NCI-H2029 (cell line): Measurements from ENCODE around the gene LPIN1.
"Not testable (repeated sequence)": the region's sequence is repeated elsewhere in the genome, so short reads cannot be mapped to it uniquely, and the experiment has no call there.

Experiments used
- DNase-seq: peaks from one replicate; lab custom pipeline; 2025; lab: John Stamatoyannopoulos, UW

Gene LPIN1

DNA sequence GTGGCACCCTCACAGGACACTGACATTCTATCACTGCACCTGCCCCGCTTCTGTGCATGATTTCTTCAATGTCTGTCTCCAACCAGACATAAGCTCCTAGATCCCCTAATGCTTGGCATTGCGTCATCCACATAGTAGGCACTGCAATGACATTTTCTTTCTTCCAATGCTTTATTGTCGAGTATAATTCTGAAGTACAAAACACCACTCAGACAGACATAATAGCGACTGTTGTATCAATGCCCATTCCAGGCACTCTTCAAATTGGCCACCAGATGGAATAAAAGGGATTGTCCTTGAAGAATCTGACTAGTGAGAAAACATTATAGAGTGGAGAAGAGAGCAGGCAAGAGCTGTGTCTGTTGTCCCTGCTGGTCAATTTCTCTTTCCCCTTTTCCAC is 89.0 kb downstream of the LPIN1 start:
- DNase-seq = no peak

DNA sequence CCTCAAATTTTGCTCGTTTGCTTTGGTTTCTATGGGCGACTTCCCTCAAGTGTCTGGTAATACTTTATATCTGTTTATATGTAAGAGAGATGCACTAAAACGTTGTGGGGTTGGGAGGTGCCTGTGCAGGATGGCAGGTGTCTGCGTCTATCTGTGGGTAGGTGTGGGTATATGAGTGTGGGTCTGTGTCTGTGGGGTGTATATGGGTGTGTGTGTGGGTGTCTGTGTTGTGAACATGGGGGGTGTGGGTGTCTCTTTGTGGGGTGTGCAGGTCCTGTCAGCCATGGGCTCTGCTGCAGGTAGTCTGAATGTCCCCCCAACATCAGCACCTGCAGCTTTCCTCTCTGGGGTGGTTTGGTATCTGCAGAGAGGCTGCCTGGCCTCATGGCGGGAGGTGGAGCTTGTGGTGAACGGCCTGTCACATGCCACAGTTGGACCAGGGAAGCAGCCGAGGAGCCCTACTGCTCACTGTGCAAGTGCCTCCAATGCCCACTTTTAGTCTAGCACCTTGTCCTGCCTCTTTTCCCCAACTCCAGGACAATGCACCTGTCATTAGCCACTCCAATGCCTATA is 90.3 kb downstream of the LPIN1 start:
- no peak for DNase-seq

DNA sequence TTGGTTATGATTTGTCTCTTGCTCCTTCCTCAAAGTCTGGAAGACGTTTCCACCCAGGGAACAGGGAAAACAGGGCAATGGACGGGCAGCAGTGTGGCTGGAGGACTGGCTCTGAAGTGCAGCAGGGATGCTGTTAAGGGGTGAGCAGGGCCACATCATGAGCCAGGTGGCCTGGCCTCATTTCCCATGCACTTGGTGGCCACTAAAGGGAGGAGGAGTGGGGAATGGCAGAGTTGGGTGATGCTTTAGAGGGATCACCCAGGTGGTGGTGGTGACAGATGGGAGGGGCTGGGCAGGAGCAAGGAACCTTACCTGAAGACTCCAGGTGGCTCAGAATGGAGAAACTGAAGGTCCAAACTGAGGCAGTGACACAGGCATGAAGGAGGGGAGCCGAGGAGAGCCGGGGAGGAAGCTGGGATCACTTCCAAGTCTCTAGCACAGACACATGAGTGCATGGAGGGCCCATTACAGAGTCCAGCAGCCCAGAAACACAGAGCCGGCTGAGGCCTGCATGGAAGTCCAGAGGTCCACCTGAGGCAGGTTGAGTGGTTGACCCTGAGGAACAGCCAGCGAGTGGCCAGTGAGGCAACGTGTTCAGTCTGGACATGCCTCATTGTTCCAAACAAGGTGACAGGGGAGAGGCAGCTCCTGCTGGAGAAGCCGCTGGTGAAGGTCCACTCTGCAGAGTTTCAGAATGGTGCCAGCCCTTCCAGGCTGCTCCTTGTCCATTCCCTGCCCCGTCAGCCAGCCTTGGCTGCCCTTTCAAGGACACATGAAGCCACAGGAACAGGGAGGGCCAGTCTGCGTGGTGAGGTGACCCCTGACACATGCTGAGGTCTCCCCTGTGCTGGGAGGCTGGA is 91.7 kb downstream of the LPIN1 start:
- no peak for DNase-seq

DNA sequence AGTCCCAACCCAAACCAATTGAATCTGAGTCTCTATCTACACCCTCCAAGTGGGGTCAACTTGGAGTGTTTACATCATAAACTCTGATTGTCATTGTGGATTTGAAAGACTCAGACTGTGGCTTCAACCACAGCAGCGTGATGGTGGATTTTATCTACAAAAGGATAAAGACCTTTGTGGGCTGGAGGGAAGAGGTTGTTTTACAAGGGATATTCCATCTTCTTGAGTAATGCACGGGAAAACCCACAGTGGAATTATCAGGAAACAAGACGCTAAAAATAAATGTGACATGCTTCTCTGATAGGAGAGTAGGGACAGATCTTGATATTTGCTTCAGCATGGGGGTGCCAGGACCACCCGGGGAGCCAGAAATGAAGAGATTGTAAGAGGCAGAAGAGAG is 93.5 kb downstream of the LPIN1 start:
- DNase-seq = no peak

DNA sequence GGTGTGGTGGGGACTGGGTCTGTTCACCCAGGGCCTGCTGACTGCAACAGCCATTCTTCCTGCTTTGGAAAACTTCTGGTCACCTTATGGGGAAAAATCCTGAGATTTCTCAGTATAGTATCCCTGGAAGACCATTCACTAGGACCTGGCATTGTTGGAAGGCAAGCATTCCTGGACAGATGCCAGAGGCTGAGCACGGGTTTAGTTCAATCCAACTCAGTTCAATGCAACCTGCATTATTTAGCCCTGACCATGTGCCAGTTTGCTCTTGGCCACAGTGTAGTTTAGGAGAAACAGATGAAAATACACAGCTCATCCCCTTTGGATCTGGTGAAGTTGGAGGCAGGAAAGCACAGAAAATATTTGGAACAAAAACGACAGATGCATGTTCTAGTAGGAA is 95.9 kb downstream of the LPIN1 start:
- DNase-seq = peak; percentile 25

DNA sequence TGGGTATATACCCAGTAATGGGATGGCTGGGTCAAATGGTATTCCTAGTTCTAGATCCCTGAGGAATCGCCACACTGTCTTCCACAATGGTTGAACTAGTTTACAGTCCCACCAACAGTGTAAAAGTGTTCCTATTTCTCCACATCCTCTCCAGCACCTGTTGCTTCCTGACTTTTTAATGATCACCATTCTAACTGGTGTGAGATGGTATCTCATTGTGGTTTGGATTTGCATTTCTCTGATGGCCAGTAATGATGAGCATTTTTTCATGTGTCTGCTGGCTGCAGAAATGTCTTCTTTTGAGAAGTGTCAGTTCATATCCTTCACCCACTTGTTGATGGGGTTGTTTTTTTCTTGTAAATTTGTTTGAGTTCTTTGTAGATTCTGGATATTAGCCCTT is 98.4 kb downstream of the LPIN1 start:
- DNase-seq = not testable (repeated sequence)

DNA sequence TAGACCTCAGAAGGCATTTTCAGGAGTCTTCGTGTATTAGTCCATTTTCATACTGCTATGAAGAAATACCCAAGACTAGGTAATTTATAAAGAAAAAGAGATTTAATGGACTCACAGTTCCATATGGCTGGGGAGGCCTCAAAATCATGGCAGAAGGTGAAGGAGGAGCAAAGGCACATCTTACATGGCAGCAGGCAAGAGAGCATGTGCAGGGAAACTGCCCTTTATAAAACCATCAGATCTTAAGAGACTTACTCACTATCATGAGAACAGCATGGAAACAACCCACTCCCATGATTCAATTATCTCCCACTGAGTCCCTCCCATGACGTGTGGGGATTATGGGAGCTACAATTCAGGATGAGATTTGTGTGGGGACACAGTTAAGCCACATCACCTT is 101.5 kb downstream of the LPIN1 start:
- not testable (repeated sequence) for DNase-seq

DNA sequence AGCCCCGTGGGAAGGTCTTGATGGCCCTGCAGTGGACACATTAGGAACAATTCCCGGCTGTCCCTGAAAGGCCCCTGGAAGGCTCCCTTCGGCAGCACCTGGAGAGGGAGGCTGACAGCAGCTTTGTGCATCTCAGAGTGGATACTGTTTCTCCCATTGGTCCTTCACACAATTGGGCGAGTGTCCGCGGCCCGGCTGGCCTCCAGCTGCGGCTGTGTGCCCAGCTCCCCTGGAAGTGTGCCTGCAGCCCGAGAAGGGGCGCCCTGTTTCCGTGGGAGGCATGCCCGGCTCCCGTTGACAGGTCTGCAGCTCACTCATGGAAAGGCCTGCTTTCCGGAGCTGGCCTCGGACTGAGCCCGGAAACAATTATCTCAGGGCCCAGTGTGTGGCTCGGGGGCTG is 103.7 kb downstream of the LPIN1 start:
- no peak for DNase-seq

DNA sequence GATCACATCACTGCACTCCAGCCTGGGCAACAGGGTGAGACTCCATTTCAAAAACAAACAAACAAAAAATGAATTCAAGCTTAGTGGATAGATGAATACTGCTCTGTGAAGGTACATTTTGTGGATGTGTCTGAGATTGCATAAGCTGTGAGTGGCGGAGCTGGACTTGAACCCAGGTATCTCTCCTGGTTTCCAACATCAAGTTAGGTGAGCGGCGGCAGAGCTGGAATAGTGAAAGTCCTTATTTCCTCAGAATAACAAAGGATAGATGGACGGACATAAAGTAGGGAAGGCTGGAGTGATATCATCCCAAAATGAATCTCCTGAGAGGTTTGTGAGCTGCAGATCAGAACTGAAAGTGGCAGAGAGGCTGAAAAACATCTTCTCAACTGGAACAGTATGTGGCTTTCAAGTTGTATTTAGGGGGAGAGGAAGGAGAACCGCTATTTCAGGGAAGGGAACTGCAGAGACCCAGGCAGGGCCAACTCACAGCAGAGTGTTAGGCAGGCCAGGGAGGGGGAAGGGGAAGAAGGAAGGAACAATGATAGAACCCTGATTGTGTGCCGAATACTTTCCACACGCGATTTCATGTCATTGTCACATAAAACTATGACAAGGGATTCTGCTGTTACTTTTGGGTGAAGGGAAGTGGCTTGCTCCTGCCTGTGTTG is 106.2 kb downstream of the LPIN1 start:
- DNase-seq = no peak

DNA sequence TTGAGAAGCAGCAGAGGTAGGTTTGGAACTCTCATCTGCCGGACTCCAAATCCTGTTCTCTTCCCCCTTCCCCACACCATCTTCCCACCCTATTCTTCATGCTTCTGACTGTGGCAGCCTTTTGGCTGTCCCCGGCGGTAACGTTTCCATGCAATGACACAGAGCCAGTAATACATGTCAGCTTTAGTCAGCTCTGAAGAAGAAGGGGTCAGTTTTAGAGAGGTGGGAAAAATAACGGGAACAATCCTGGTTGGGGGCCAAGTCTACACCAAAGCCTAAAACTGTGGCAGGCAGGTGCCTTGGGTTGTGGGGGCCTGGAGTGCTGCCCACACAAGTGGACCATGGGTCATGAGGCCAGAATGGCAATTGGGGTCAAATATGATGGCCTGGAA is 106.8 kb downstream of the LPIN1 start:
- no peak for DNase-seq

DNA sequence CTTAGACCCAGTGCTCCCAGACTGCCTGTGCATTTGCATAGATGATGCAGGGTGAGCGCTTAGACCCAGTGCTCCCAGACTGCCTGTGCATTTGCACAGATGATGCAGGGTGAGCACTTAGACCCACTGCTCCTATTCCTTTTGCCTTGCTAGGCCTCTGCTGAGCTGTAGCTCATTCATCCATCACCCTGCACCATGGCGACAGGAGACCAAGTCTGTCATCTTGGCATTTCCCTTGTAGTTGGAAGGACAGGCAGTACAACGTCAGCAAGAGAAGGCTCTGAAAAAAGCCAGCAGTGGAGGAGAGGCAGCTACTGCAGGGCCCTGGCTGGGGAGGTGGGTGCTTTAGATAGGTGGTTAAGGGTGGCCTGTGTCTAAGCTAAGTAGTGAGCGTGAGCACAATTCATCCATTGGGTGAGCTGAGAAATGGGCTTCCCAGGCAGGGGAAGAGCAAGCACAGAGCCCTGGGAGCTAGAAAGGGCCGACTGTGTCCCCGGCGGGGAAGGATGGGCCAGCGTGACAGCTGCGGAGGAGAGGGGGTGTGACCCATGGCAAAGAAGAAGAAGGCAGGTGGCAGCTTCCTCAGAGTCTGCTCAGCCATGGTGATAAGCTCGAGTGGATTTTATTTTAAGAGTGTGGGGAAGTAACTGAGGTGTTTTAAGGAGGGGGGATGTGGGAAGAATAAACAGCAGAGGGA is 108.8 kb downstream of the LPIN1 start:
- DNase-seq = no peak

DNA sequence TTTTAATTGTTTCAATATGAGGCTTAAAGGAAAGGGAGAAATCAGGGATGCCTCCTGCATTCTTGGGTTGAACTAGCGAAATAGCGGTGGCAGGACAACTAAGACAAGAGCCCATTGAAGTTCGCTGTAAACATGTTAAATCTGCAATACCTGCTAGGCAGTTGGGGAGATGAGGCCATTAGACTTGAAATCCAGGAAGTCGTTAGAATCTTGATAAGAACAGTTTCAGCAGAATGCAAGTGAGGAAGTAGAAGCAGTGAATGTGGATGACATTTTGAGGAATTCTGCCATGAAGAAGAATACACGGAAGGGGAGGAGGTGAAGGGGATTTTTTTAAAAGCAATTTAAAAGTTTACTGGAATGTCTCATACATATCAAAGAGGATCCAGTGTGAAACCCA is 109.7 kb downstream of the LPIN1 start:
- DNase-seq = no peak

DNA sequence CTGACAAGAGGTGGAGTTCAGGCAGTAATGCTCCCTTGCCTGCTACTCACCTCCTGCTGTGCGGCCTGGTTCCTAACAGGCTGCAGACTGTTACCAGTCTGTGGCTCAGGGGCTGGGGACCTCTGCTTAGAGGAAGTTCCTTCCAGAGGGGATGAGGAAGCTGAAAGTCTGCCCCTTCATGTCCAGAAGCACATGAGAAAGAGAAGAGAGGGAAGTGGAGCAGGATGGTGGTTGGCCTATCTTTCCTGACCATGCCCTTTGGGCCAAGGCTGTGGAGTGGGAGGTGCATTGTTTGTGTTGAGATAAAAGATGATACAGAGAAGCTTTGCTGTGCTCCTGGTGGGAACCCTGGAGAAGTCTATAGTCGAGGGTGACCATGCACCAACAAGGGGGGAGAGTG is 112.5 kb downstream of the LPIN1 start:
- DNase-seq = no peak

DNA sequence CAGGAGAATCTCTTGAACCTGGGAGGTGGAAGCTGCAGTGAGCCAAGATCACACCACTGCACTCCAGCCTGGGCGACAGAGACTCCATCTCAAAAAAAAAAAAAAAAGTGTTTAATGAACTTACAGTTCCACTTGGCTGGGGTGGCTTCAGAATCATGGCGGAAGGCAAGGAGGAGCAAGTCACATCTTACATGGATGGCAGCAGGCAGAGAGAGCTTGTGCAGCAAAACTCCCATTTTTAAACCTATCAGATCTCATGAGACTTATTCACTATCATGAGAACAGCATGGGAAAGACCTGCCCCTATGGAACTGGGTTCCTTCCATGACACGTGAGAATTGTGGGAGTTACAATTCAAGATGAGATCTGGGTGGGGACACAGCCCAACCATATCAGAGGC is 113.5 kb downstream of the LPIN1 start:
- not testable (repeated sequence) for DNase-seq

DNA sequence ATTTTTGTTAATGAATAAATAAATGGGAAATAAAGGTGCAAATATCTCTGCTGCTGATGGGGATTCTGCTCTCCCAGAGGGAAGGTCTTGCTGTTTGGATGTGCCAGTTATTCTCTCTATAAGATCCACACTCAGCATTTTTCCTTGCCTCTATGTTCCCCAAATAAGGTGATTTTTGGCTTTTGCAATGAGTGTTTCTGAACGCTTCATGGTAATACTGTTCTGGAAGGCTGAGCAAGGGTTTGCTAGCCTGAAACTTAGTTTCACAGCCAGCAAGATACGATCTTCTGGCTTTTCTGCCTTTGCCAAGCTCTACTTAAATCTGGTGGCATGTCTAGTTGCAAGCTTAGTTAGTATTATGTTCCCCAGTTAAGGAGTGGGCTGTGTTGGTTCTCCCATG is 114.6 kb downstream of the LPIN1 start:
- DNase-seq = no peak

DNA sequence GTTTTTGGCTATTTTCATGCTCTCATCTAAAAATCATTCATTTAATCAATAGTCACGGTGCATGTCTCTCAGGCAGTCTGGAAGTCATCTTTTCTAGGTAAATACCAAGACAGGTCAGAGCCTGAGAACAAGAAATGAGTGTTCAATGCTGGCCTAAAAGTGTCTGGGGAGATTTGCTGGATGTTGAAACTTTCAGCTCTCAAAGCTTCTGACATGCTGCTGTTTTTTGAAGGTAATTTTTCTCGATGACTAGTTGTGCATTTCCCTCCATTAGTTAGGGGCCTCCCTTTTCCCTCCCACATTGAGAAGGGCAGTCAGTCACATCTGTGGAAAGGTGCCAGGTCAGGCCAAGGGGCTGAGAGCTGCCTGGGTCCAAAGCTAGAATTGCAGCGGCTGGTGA is 115.6 kb downstream of the LPIN1 start:
- DNase-seq = no peak

DNA sequence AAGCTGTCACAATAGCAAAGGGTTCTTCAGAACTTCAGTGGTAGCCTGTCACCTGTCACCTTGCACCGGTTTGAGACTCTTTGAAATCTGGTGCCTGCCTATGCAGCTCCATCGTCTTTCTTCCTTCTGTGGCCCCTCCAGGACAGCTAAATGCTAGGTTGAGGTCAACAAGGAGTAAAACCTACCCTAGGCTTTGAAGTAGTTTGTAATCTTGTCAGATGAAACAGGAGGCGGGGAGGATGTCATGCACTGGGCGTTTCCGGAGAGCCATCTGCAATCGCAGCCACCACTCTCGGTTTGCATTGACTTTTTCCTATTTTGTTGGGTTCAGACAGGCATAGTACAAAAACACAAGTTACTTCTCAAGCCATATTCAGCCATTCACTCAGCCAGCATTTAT is 116.7 kb downstream of the LPIN1 start:
- no peak for DNase-seq

DNA sequence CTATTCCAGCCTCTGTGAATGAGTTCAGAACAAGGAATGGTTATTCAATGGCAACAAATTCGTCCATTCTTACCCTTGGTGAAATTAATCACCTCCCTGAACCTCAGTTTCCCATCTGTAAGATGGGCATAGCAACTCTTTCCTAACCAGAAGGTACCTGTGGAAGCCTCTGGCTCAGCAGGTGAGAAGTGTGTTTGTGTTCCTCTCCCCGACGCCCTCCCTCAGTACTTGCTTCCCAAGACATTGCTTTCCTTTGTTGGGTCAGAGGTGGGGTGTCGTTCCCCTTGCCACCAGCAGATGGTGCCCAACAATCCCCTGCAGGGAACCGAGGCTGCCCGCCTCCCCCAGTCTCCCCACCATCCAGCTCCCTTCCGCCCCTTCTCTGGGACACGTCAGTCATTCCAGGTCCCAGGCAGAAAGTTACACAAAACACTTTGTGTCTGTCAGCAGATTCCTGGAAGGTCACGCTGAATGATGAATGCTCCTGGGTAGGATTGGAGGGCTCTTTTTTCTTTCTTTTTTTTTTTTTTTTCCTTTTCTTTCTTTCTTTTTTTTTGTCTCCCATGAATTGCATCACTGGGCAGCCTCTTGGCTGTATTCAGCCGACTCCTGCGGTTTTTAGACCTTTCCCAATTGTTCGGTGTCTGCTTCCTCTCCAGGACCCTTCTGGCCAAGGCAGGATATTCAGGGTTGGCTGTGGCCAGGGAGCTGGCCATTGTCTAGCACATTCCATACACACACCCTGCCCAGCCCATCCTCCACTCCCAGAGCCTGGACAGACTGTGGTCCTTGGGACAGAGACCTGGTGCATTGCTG is 117.3 kb downstream of the LPIN1 start:
- peak; percentile 10 for DNase-seq

DNA sequence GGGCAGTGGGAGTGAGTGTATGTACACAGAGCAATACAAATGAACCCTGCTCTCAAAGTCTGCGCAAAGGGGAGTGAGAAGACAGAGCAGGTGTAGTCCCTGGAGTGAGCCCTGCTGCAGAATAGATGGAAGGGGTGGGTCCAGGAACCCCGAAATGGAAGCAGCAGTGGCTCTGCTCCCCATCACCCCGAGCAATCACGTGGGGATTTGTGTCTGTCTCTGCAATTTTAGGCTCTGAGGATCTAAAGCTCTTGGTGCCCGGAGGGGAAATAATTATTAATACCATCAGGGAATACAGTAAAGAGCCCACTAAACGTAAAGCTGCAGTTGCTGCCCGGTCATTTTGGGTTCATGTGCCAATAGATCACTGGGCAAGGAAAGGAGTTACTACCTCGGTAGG is 118.3 kb downstream of the LPIN1 start:
- no peak for DNase-seq

DNA sequence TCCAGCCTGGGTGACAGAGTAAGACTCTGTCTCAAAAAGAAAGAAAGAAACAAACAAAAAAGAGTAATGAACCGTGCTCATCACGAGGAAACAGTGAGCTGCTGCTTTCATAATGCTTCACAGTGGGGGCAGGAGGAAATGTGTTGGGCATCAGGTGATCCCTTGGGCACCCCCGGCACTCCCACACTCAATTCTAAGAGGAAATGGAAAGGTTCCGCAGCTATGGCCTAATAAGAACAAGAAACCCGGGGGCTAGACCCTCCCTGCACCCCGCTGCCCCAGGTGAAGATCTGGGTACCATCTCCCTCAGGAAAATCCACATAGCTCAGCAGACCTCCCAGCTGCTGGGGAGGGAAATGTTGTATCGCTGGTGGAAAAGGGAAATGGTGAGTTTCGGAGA is 118.9 kb downstream of the LPIN1 start:
- no peak for DNase-seq

DNA sequence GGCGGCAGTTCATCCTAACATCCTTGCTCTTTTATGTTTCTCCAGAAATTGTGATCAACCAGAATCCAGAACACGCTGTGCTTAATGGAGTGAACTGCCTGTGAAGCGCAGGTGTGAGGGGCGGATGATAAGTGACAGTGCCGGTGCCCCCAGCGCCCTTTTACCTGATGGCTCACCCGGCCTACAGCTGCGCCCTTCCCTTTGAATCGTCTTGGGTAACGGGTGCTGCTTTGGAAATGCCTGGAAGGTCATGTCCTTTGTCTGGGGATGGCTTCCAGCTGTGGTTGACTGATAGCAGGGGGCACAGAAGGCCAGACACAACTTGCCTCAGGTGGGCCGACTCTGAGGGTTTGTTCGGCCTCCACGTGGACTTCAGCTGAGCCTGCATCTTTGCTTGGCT is 119.4 kb downstream of the LPIN1 start:
- no peak for DNase-seq
